Measurements from ENCODE around the gene CHST8.

CHST8 gene

GRCh38 chr19:33813391-33814101 lies 191.8 kb downstream of the CHST8 start:
- Histone ChIP-seq H3K9me3 (ENCODE audit: control insufficient read depth, low read length) (no peaks in the 10 kb centered on the region), H3K4ac (ENCODE audit: low read depth in 1 of 2, low read length in 2 of 2) (no peak overlapping the region), H2BK15ac (ENCODE audit: low read depth, poor library complexity, severe bottlenecking) (no peak overlapping the region), H2BK12ac (ENCODE audit: low read length in 2 of 2) (no peak overlapping the region), H4K91ac (ENCODE audit: low read length) (no peak overlapping the region), H3K4me3 (ENCODE audit: insufficient read depth in 1 of 2, low read depth in 1 of 2, low read length in 2 of 2) (no peak overlapping the region), H2AFZ (ENCODE audit: low read depth, low read length) (no peak overlapping the region), H2BK120ac (ENCODE audit: low read depth, low read length) (no peak overlapping the region), H2AK5ac (ENCODE audit: low read length, severe bottlenecking) (no peak overlapping the region), H3K4me1 (ENCODE audit: control insufficient read depth, insufficient read depth, low read depth, low read length) (peaks cover 19% of the 10 kb centered on the region), H3K27me3 (ENCODE audit: control insufficient read depth in 1 of 2, insufficient read depth in 1 of 2, low read length in 2 of 2) (peaks cover 0 to 11% of the 10 kb centered on the region in 2 experiments), H3K4me2 (ENCODE audit: low read length, poor library complexity, severe bottlenecking) (no peak overlapping the region), H3K9ac (ENCODE audit: low read length) (no peak overlapping the region), H3K79me1 (replicated peaks; ENCODE audit: low read length, poor library complexity, severe bottlenecking) (peaks cover 6% of the 10 kb centered on the region), H3K23ac (ENCODE audit: low read length in 2 of 2) (no peak overlapping the region), H2BK5ac (ENCODE audit: low read depth, low read length, poor library complexity, severe bottlenecking) (no peak overlapping the region), H4K8ac (ENCODE audit: low read length) (no peak overlapping the region), H3K27ac (ENCODE audit: low read length, poor library complexity, severe bottlenecking) (no peak overlapping the region), H3K36me3 (ENCODE audit: control insufficient read depth in 1 of 2, insufficient read depth in 2 of 2, low read depth in 1 of 2, low read length in 2 of 2) (peaks cover 0 to 40% of the 10 kb centered on the region in 2 experiments), H3K14ac (ENCODE audit: low read length in 2 of 2) (no peak overlapping the region), H3K18ac (ENCODE audit: low read depth in 1 of 2, low read length in 2 of 2) (no peak overlapping the region)
- WGBS = 90% methylated on average over 16 of the region's 16 CpGs
- DNase-seq = no peak

DNA sequence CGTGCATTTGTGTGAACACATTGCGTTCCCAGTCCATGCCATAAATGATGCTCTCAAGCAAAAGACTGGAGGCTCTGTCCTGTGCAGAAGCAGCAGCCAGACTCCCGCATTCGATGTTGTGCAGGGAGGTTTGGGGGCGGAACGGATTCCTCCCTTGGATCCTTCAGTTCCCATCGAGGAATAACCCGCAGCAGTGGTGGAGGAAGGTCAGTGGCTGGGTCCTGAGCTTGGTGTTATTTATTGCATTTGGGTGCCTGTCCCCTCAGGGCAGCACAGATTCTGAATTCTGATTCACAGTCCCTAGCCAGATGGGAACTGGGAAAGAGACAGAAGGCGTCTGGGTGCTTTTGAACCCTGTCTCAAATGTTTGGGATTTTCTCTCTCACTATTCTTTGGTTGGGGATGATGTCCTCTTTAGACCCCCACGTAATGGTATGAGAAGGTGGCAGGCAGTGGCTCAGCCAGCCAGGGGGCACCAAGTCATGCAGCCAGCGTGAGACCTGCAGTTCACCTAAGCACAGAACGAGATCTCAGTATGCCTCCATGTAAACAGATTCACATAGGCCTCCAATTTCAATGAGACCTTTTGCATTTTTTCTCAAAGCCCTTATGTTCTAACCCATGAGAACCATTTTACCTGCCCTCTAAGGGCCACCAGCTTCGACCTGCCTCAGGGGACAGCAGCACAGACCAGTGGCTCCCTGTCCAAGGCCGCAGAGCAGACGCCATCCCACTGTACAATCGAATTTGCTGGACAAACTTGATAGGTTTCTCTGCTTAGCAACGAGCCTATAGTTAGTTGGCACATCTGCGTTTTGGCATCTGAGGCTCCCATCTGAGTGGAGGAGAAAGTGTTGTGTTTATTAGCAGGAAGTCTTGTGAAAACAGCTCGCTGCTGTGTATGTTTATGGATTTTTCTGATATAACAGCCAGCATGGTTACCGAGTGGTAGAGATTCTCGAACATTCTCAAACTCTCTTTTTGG lies 192.7 kb downstream of the CHST8 start:
- WGBS = 91% methylated on average over 19 of the region's 21 CpGs

DNA sequence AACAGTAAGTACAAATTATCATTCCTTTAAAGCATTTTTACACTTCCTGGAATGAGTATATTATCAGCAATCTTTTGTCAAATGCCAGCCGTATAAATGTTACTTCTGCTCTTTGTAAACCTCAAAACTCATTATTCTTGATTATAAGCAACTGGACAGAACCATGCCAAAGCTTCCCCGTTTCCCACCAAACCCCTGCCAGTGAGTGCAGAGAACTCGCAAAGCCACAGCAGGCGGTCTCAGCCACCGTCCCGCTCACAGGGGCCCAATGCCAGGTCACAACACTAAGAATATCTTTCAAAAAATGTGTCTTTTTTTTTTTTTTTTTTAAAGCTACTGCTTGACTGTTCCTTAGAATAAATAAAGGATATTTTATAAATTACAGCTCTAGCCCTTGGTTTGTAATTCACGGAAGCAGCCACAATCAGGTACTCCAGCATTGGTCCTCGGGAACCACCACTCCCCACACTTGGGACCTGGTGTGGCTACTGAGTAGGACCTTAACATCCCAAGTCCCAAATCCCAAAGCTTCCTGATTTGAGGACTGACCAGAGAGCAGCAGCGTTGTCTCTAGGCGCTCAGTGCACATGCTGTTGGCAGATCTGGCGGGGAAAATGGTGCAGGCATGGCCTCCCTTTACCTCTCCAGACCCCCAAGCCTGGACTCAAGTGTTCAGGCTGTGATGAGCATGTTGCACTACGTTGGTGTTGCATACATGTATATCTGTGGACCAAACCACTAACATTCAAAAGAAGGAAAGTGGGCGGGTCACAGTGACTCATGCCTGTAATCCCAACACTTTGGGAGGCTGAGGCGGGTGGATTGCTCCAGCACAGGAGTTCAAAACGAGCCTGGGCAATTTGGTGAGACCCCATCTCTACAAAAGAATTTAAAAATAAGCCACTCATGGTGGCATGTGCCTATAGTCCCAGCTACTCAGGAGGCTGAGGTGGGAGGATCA lies 193.9 kb downstream of the CHST8 start:
- H4K91ac ChIP-seq (ENCODE audit: low read length) = no peak overlapping the region
- peaks cover 0 to 21% of the 10 kb centered on the region in 2 experiments for H3K27me3 ChIP-seq (ENCODE audit: control insufficient read depth in 1 of 2, insufficient read depth in 1 of 2, low read length in 2 of 2)
- no peak overlapping the region for H3K27ac ChIP-seq (ENCODE audit: low read length, poor library complexity, severe bottlenecking)
- WGBS = 87% methylated on average over 11 of the region's 15 CpGs
- H3K4ac ChIP-seq (ENCODE audit: low read depth in 1 of 2, low read length in 2 of 2) = no peak overlapping the region
- H3K4me3 ChIP-seq (ENCODE audit: insufficient read depth in 1 of 2, low read depth in 1 of 2, low read length in 2 of 2) = no peak overlapping the region
- no peak overlapping the region for H2BK12ac ChIP-seq (ENCODE audit: low read length in 2 of 2)
- H3K9ac ChIP-seq (ENCODE audit: low read length) = no peak overlapping the region
- peaks cover 24% of the 10 kb centered on the region for H3K4me1 ChIP-seq (ENCODE audit: control insufficient read depth, insufficient read depth, low read depth, low read length)
- H3K79me1 ChIP-seq (replicated peaks; ENCODE audit: low read length, poor library complexity, severe bottlenecking) = peaks cover 4% of the 10 kb centered on the region
- H2AFZ ChIP-seq (ENCODE audit: low read depth, low read length) = no peak overlapping the region
- H3K9me3 ChIP-seq (ENCODE audit: control insufficient read depth, low read length) = no peaks in the 10 kb centered on the region
- H4K8ac ChIP-seq (ENCODE audit: low read length) = no peak overlapping the region
- H3K18ac ChIP-seq (ENCODE audit: low read depth in 1 of 2, low read length in 2 of 2) = no peak overlapping the region
- peaks cover 0 to 31% of the 10 kb centered on the region in 2 experiments for H3K36me3 ChIP-seq (ENCODE audit: control insufficient read depth in 1 of 2, insufficient read depth in 2 of 2, low read depth in 1 of 2, low read length in 2 of 2)
- peak; percentile 41 for DNase-seq
- no peak overlapping the region for H3K14ac ChIP-seq (ENCODE audit: low read length in 2 of 2)
- no peak overlapping the region for H2BK5ac ChIP-seq (ENCODE audit: low read depth, low read length, poor library complexity, severe bottlenecking)
- H2AK5ac ChIP-seq (ENCODE audit: low read length, severe bottlenecking) = no peak overlapping the region
- H3K4me2 ChIP-seq (ENCODE audit: low read length, poor library complexity, severe bottlenecking) = no peak overlapping the region
- H3K23ac ChIP-seq (ENCODE audit: low read length in 2 of 2) = no peak overlapping the region
- H2BK120ac ChIP-seq (ENCODE audit: low read depth, low read length) = no peak overlapping the region
- H2BK15ac ChIP-seq (ENCODE audit: low read depth, poor library complexity, severe bottlenecking) = no peak overlapping the region

More for the DNA sequence above, 192.7 kb downstream of the CHST8 start:
- H3K27me3 ChIP-seq (ENCODE audit: control insufficient read depth in 1 of 2, insufficient read depth in 1 of 2, low read length in 2 of 2) = peaks cover 0 to 17% of the 10 kb centered on the region in 2 experiments
- no peak for DNase-seq
- H3K36me3 ChIP-seq (ENCODE audit: control insufficient read depth in 1 of 2, insufficient read depth in 2 of 2, low read depth in 1 of 2, low read length in 2 of 2) = peaks cover 0 to 36% of the 10 kb centered on the region in 2 experiments
- H2BK12ac ChIP-seq (ENCODE audit: low read length in 2 of 2) = no peak overlapping the region
- no peak overlapping the region for H2BK15ac ChIP-seq (ENCODE audit: low read depth, poor library complexity, severe bottlenecking)
- no peak overlapping the region for H3K9ac ChIP-seq (ENCODE audit: low read length)
- no peak overlapping the region for H3K14ac ChIP-seq (ENCODE audit: low read length in 2 of 2)
- H3K9me3 ChIP-seq (ENCODE audit: control insufficient read depth, low read length) = no peaks in the 10 kb centered on the region
- peaks cover 19% of the 10 kb centered on the region for H3K4me1 ChIP-seq (ENCODE audit: control insufficient read depth, insufficient read depth, low read depth, low read length)
- no peak overlapping the region for H2BK5ac ChIP-seq (ENCODE audit: low read depth, low read length, poor library complexity, severe bottlenecking)
- H4K91ac ChIP-seq (ENCODE audit: low read length) = no peak overlapping the region
- H3K4me2 ChIP-seq (ENCODE audit: low read length, poor library complexity, severe bottlenecking) = no peak overlapping the region
- H3K79me1 ChIP-seq (replicated peaks; ENCODE audit: low read length, poor library complexity, severe bottlenecking) = peaks cover 6% of the 10 kb centered on the region
- H3K4ac ChIP-seq (ENCODE audit: low read depth in 1 of 2, low read length in 2 of 2) = no peak overlapping the region
- no peak overlapping the region for H4K8ac ChIP-seq (ENCODE audit: low read length)
- H3K23ac ChIP-seq (ENCODE audit: low read length in 2 of 2) = no peak overlapping the region
- no peak overlapping the region for H3K18ac ChIP-seq (ENCODE audit: low read depth in 1 of 2, low read length in 2 of 2)
- H3K27ac ChIP-seq (ENCODE audit: low read length, poor library complexity, severe bottlenecking) = no peak overlapping the region
- no peak overlapping the region for H2BK120ac ChIP-seq (ENCODE audit: low read depth, low read length)
- H2AK5ac ChIP-seq (ENCODE audit: low read length, severe bottlenecking) = no peak overlapping the region
- H3K4me3 ChIP-seq (ENCODE audit: insufficient read depth in 1 of 2, low read depth in 1 of 2, low read length in 2 of 2) = no peak overlapping the region
- no peak overlapping the region for H2AFZ ChIP-seq (ENCODE audit: low read depth, low read length)
